ENCODE results near the gene CBLB. TPM values are rescaled to one million over a fixed set of nuclear protein-coding genes. Genes with fewer than 3 reads are reported as not detected.

CBLB gene
- total RNA-seq, 4 donors from 2014 or later = 14.8 to 46.4 (median 21.6) TPM

GRCh38 chr3:105772635-105773034 is 96.2 kb downstream of the CBLB start:
- intact Hi-C loops (cut with DNase I; ENCODE audit: low total_unique reads) (no loop called here), in situ Hi-C loops (cut with MboI; ENCODE audit: low sequenced_read_pairs in 4 of 4) (no loop called here)
- Histone ChIP-seq H3K36me3 (no peaks in the 10 kb centered on the region), H3K9me3 (no peaks in the 10 kb centered on the region), H3K4me1 (peaks cover 0 to 2% of the 10 kb centered on the region in 2 donors), H3K27me3 (no peaks in the 10 kb centered on the region), H3K4me3 (no peak overlapping the region), H3K27ac (no peak overlapping the region)
- DNase-seq (no peak), ATAC-seq (no peak)
- TF ChIP-seq CTCF (IDR thresholded peaks at IDR 0.05 in 4 of 5, conservative IDR thresholded peaks at IDR 0.05 in 1 of 5) (no peak), POLR2A (IDR thresholded peaks at IDR 0.05) (no peak)

- no peak for ATAC-seq
- Histone ChIP-seq H3K27me3 (no peaks in the 10 kb centered on the region), H3K4me3 (no peak overlapping the region), H3K9me3 (no peaks in the 10 kb centered on the region), H3K27ac (no peak overlapping the region), H3K4me1 (peaks cover 0 to 4% of the 10 kb centered on the region in 2 donors), H3K36me3 (no peaks in the 10 kb centered on the region)
- in situ Hi-C loops (cut with MboI; ENCODE audit: low sequenced_read_pairs in 4 of 4) (no loop called here), intact Hi-C loops (cut with DNase I; ENCODE audit: low total_unique reads) (no loop called here)
- DNase-seq = no peak
- no peak for TF ChIP-seq CTCF (IDR thresholded peaks at IDR 0.05 in 4 of 5, conservative IDR thresholded peaks at IDR 0.05 in 1 of 5)
- no peak for TF ChIP-seq POLR2A (IDR thresholded peaks at IDR 0.05)
Measured at GRCh38 chr3:105771392-105771791, 97.4 kb downstream of the CBLB start.

- Histone ChIP-seq H3K9me3 (no peaks in the 10 kb centered on the region), H3K36me3 (no peaks in the 10 kb centered on the region), H3K4me3 (no peak overlapping the region), H3K27ac (no peak overlapping the region), H3K4me1 (peaks cover 0 to 4% of the 10 kb centered on the region in 2 donors), H3K27me3 (no peaks in the 10 kb centered on the region)
- intact Hi-C loops (cut with DNase I; ENCODE audit: low total_unique reads) (no loop called here), in situ Hi-C loops (cut with MboI; ENCODE audit: low sequenced_read_pairs in 4 of 4) (no loop called here)
- ATAC-seq = no peak
- no peak for DNase-seq
- TF ChIP-seq CTCF (IDR thresholded peaks at IDR 0.05 in 4 of 5, conservative IDR thresholded peaks at IDR 0.05 in 1 of 5) = no peak
- TF ChIP-seq POLR2A (IDR thresholded peaks at IDR 0.05) = no peak
Measured at GRCh38 chr3:105770410-105770809, 98.4 kb downstream of the CBLB start.

- no peak for ATAC-seq
- in situ Hi-C loops (cut with MboI; ENCODE audit: low sequenced_read_pairs in 4 of 4) = no loop called here
- intact Hi-C loops (cut with DNase I; ENCODE audit: low total_unique reads) = no loop called here
- H3K27ac ChIP-seq = no peak overlapping the region
- no peaks in the 10 kb centered on the region for H3K27me3 ChIP-seq
- TF ChIP-seq CTCF (IDR thresholded peaks at IDR 0.05 in 4 of 5, conservative IDR thresholded peaks at IDR 0.05 in 1 of 5) = no peak
- TF ChIP-seq POLR2A (IDR thresholded peaks at IDR 0.05) = no peak
- H3K4me1 ChIP-seq = peaks cover 0 to 13% of the 10 kb centered on the region in 2 donors
- H3K36me3 ChIP-seq = no peaks in the 10 kb centered on the region
- H3K4me3 ChIP-seq = no peak overlapping the region
- no peak for DNase-seq
- no peaks in the 10 kb centered on the region for H3K9me3 ChIP-seq
Measured at GRCh38 chr3:105767776-105768175, 101.0 kb downstream of the CBLB start.

DNA sequence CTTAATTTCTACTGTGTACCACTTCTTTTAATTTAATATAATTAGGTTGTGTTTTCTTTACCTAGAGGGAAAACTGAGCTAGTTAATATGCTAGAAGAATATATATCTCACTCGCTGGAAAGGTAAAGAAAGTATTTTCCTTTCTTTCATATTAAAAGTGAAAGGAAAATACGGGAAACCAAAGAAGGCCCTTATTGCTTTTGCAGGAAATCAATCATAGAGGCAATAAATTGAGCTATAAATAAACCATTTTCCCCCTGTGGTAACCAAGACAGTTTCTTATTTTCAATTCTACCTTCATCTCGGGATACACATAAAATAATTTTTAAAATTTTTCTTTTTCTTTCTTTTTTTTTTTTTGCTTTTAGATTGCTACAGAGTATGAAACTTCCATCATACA is 101.6 kb downstream of the CBLB start:
- in situ Hi-C loops (cut with MboI; ENCODE audit: low sequenced_read_pairs in 4 of 4) (no loop called here), intact Hi-C loops (cut with DNase I; ENCODE audit: low total_unique reads) (no loop called here)
- Histone ChIP-seq H3K27ac (no peak overlapping the region), H3K9me3 (no peaks in the 10 kb centered on the region), H3K4me3 (no peak overlapping the region), H3K4me1 (peaks cover 0 to 13% of the 10 kb centered on the region in 2 donors), H3K27me3 (no peaks in the 10 kb centered on the region), H3K36me3 (peaks cover 0 to 5% of the 10 kb centered on the region in 2 donors)
- no peak for TF ChIP-seq CTCF (IDR thresholded peaks at IDR 0.05 in 4 of 5, conservative IDR thresholded peaks at IDR 0.05 in 1 of 5)
- TF ChIP-seq POLR2A (IDR thresholded peaks at IDR 0.05) = no peak
- no peak for ATAC-seq
- no peak for DNase-seq

All from gastrocnemius medialis (tissue), 4 donors.